PC-3 (cell line): ENCODE measurements around the gene NR5A1.

Experiments
- CTCF ChIP-seq: fragments of 300-600 bp; sonication (generic); conservative IDR thresholded peaks from 2 replicates; pipeline ENCODE4 v1.5.1; 2017; ENCODE audit warnings: antibody characterized with exemption, low read depth, mild to moderate bottlenecking, low read length
- EZH2 ChIP-seq: fragments of 300-600 bp; sonication (generic); IDR thresholded peaks from one replicate; pipeline ENCODE4 v1.6.1; 2017; ENCODE audit warnings: antibody characterized with exemption, mild to moderate bottlenecking, low read length; ENCODE audit not compliant: unreplicated experiment
- EZH2phosphoT487 ChIP-seq: fragments of 300-600 bp; sonication (generic); IDR thresholded peaks from 2 replicates; pipeline ENCODE4 v1.6.1; 2018; ENCODE audit warnings: mild to moderate bottlenecking, antibody characterized with exemption, low read length, borderline replicate concordance

DNA sequence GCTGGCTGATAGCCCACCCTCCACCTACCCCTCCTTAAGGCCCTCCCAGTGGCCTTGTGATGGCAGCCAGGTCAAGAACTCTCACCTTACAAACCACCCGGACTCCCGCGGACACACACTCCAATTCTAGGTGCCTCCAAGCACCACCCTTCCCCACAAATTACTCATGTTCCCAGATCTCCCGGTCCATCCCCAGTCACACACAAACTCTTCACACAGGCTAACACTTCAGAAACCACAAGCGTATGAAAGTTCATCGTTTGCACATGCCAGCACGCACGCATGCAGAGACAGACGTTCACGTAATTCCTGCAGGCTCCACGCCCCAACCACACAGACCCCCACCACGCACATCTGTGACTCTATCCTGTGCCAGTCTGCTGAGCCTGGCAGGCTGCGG lies 18.0 kb downstream of the NR5A1 start:
- TF ChIP-seq CTCF (no peak), EZH2phosphoT487 (no peak), EZH2 (no peak)
